GM10266 (cell line): ENCODE data around the gene NOC2L.
A peak's percentile ranks its signal among the peaks of the same experiment; 100 is the strongest.
"Not testable (repeated sequence)": the region's sequence is repeated elsewhere in the genome, so short reads cannot be mapped to it uniquely, and the experiment has no call there.

ENCODE experiments used
- DNase-seq: peaks from one replicate; pipeline ENCODE4 v3.0.0; 2012; ENCODE audit errors: extremely low spot score
- TF ChIP-seq, protein P1 (sequence below): IDR thresholded peaks from 2 replicates; pipeline ENCODE4 v1.5.1; 2012; ENCODE audit warnings: mild to moderate bottlenecking, low read depth; ENCODE audit not compliant: control insufficient read depth, insufficient read depth; ENCODE audit errors: missing control alignments

Gene NOC2L

DNA sequence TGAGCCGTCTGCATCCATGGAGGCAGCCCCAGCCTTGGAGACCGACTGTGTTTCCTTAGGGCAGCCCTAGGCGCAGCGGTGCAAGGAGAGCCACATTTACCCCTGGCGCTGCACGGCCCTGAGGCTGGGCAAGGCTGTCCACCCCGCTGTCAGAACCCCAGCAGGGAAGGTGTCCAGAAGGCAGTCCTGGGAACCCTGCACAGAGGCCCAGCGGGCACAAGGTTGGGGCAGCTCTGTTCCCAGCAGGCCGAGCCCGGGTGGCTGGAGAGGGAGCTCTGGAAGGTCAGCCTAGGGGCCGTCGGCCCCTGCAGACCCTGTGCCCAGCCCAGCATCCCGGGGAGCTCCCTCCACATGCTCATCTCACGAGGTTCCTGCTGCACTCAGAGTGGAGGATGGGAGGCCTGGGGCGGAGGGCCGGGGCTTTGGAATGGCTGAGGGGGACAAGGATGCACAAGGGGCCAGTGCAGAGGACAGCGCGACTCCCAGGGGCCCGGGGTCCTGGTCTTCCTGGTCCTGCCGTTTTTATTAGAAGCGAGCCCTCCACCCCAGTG is 55.3 kb downstream of the NOC2L start:
- TF ChIP-seq, protein P1, sequence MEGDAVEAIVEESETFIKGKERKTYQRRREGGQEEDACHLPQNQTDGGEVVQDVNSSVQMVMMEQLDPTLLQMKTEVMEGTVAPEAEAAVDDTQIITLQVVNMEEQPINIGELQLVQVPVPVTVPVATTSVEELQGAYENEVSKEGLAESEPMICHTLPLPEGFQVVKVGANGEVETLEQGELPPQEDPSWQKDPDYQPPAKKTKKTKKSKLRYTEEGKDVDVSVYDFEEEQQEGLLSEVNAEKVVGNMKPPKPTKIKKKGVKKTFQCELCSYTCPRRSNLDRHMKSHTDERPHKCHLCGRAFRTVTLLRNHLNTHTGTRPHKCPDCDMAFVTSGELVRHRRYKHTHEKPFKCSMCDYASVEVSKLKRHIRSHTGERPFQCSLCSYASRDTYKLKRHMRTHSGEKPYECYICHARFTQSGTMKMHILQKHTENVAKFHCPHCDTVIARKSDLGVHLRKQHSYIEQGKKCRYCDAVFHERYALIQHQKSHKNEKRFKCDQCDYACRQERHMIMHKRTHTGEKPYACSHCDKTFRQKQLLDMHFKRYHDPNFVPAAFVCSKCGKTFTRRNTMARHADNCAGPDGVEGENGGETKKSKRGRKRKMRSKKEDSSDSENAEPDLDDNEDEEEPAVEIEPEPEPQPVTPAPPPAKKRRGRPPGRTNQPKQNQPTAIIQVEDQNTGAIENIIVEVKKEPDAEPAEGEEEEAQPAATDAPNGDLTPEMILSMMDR = no peak
- peak; percentile 9 for DNase-seq

- peak; percentile 5 for DNase-seq
- TF ChIP-seq, protein P1 = no peak
These were observed 55.8 kb downstream of the NOC2L start for GRCh38 chr1:903305-903704.

DNA sequence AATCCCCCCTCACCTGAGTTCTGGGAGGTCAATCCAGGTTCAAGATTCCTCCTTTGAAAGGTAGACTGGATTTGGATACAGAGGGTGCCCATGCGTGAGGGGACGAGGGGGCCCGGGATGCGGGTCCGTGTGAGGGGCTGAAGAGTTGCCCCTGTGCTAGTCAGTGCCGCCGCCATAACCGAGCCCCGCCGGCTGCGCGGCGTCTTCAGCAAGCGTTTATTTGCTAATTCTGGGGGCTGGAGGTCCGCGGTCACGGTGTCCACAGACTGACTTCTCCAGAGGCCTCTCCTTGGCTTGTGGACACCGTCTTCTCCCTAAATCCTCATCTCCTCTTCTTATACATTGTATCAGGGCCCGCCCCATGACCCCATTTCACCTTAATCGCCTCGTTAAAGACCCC is 56.3 kb downstream of the NOC2L start:
- TF ChIP-seq, protein P1 = no peak
- DNase-seq = no peak

DNA sequence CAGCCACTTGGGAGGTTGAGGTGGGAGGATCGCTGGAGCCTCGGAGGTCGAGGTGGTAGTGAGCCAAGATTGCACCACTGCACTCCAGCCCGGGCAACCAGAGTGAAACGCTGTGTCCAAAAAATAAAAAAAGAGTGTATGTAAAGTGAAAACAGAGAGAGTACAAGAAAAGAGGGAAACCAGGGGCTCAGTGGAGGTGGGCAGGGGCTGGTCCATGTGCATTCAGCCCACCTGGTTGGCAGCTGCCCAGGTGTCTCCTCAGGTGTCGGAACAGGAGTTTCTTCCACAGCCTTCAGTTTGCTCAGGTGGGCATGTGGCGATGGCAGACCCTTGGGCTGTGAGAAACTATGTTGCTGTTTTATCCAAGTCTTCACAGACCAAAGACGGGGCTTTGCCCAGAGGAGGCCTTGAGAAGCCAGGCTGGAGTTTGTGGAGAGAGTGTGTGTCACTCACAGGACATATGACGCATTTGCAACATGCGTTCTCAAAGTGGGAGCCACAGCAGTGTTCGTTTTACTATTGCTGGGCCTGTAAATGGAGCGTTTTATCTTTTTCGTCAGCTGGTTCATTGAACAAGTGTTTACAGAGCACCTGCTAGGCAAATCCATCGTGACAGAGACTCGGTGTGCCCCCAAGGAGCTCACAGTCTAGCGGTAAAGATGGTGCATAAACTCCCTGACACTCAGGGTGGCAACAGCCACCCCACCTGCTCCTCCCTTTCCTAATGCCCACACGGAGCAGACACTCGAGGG is 57.8 kb downstream of the NOC2L start:
- DNase-seq = no peak
- TF ChIP-seq, protein P1 = no peak

DNA sequence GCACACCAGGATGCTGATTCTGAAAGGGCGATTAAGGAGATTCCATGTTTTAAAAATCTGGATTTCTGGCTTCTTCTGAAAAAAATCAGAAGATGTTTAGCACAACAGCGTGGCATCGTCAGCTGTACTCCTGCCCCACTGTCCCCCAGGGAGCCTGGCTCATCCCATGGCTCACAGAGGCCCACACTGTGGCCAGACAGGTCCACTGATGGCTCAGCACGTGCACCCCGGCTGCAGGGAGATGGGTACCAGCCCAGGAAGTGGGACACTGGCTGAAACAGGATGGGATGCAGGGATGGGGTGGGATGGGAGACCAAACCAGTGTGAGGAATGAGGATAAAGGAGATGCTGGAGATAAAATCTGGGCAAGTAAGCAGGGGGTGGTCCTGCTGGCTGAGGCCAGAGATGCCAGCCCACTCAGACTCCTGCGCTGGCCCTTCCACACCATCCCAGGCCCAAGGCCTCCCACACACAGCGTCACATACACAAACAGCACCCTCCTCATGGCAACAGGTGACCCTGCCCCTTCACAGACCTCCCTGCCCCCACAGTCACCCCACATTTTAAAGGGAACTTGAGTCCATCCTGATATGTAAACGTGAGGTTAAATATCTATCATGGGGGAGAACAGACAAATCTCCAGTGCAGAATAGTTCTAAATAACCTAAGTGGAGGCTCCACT is 59.3 kb downstream of the NOC2L start:
- no peak for DNase-seq
- TF ChIP-seq, protein P1 = no peak

DNA sequence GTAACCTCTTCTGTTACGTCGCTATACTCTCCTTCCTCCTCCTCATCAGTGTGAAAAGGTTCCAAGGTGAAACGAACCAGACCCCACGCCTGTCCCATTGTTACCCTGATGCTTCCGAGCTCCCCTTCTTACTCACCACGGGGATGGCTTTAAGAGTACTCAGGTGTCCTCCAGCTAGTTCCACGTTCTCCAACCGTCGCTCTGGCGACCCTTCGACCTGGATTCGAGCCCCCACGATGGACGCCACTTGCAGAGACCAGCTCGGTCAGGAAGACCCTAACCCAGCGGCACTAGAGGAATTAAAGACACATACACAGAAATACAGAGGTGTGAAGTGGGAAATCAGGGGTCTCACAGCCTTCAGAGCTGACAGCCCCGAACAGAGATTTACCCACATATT is 61.1 kb downstream of the NOC2L start:
- DNase-seq = not testable (repeated sequence)

DNA sequence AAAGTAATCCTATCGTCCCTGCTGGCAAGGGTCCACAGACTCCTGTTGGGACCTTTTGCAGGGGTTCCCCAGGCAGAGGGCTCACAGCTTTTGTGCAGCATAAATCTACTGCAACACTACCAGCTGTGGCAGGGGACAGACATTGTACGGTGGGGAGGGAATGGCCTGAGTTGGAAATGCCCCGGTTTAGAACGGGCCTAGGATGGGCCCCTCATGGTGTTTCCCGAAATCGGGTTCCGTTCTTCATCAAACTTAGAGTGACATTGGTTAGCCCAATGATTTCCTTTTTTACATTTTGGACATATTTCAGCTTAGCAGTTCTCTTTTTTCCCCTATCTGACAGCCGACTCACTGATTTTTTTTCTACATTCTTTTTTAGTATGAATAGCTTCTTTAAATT is 61.8 kb downstream of the NOC2L start:
- DNase-seq = no peak
- TF ChIP-seq, protein P1 = no peak
